Lower lobe of right lung (tissue), 2 donors: ENCODE data around the gene ATXN7L3. TPM values are rescaled to one million over a fixed set of nuclear protein-coding genes. Genes with fewer than 3 reads are reported as not detected.
A peak's percentile ranks its signal among the peaks of the same experiment; 100 is the strongest.

Source experiments
- ATAC-seq, 2 donors: fragments of 200-7000 bp; cut with Tn5 transposase; one replicate each; pipeline ENCODE4 v1.9.1; 2020 to 2022; ENCODE audit warnings: mild to moderate bottlenecking in 2 of 2, moderate library complexity in 2 of 2
- DNase-seq: peaks from one replicate; pipeline ENCODE4 v3.0.0-alpha.2; 2020
- H3K27ac ChIP-seq: fragments of 200-600 bp; one replicate; pipeline ENCODE4 v1.8.0; 2022
- H3K27me3 ChIP-seq: fragments of 200-600 bp; one replicate; pipeline ENCODE4 v1.8.0; 2022; ENCODE audit warnings: low read depth
- H3K36me3 ChIP-seq: fragments of 200-600 bp; one replicate; pipeline ENCODE4 v1.8.0; 2022; ENCODE audit warnings: mild to moderate bottlenecking
- H3K4me1 ChIP-seq: fragments of 200-600 bp; one replicate; pipeline ENCODE4 v1.8.0; 2022
- H3K4me3 ChIP-seq: fragments of 200-600 bp; one replicate; pipeline ENCODE4 v1.8.0; 2022; ENCODE audit warnings: mild to moderate bottlenecking
- H3K9me3 ChIP-seq: fragments of 200-600 bp; one replicate; pipeline ENCODE4 v1.8.0; 2022
- CTCF ChIP-seq: fragments of 200-600 bp; IDR thresholded peaks from one replicate; pipeline ENCODE4 v1.8.0; 2022; ENCODE audit warnings: antibody characterized with exemption, mild to moderate bottlenecking
- intact Hi-C: fragments of 100-400 bp; cut with DNase I; formaldehyde crosslinking; loops from one replicate; pipeline ENCODE4 v1.11.0; 2022
- total RNA-seq: library from RNA; stranded (reverse); fragmentation: NEBNext Ultra II Directional; extraction: Animal tissue kit (Norgen Biotek cat#: 25700); gene quantifications from one replicate; pipeline ENCODE4 v1.2.1, GENCODE V29; 2021
- donor health status: DM: no; HTN: yes; CAD: no; lungs with severe emphysema.

ATXN7L3 gene
- total RNA-seq, 1 donor from 2014 or later = 67.4 TPM

GRCh38 chr17:44200478-44201155 is 933 bp upstream of the ATXN7L3 start:
- peaks cover 37% of the 10 kb centered on the region for H3K4me1 ChIP-seq
- intact Hi-C loops = no loop called here
- ATAC-seq = peak; percentile 1
- H3K4me3 ChIP-seq = peak overlapping the region; percentile 83
- TF ChIP-seq CTCF = no peak
- H3K27ac ChIP-seq = peak overlapping the region; percentile 96
- no peaks in the 10 kb centered on the region for H3K9me3 ChIP-seq
- H3K36me3 ChIP-seq = peaks cover 20% of the 10 kb centered on the region
- no peaks in the 10 kb centered on the region for H3K27me3 ChIP-seq
- DNase-seq = no peak

GRCh38 chr17:44198721-44199552 is 747 bp downstream of the ATXN7L3 start:
- H3K27me3 ChIP-seq = no peaks in the 10 kb centered on the region
- intact Hi-C loops = no loop called here
- DNase-seq (peak; percentile 82), ATAC-seq (peak; percentile 52 to 54)
- H3K4me1 ChIP-seq = peaks cover 29% of the 10 kb centered on the region
- peaks cover 37% of the 10 kb centered on the region for H3K36me3 ChIP-seq
- H3K4me3 ChIP-seq = peak overlapping the region; percentile 83
- H3K9me3 ChIP-seq = no peaks in the 10 kb centered on the region
- no peak for TF ChIP-seq CTCF
- peak overlapping the region; percentile 96 for H3K27ac ChIP-seq

- ATAC-seq (peak; percentile 1 to 2), DNase-seq (no peak)
- Histone ChIP-seq H3K4me3 (peak overlapping the region; percentile 83), H3K36me3 (peaks cover 45% of the 10 kb centered on the region), H3K4me1 (peaks cover 23% of the 10 kb centered on the region), H3K27ac (peak overlapping the region; percentile 96), H3K27me3 (no peaks in the 10 kb centered on the region), H3K9me3 (no peaks in the 10 kb centered on the region)
- intact Hi-C loops = no loop called here
- no peak for TF ChIP-seq CTCF
Observed at GRCh38 chr17:44197980-44198720, 1.5 kb downstream of the ATXN7L3 start.

GRCh38 chr17:44197107-44197506 is 2.6 kb downstream of the ATXN7L3 start:
- Histone ChIP-seq H3K27ac (no peak overlapping the region), H3K36me3 (peaks cover 52% of the 10 kb centered on the region), H3K9me3 (no peaks in the 10 kb centered on the region), H3K4me1 (peaks cover 28% of the 10 kb centered on the region), H3K4me3 (no peak overlapping the region), H3K27me3 (no peaks in the 10 kb centered on the region)
- intact Hi-C loops = no loop called here
- ATAC-seq (no peak), DNase-seq (no peak)
- TF ChIP-seq CTCF = no peak

- Histone ChIP-seq H3K27me3 (no peaks in the 10 kb centered on the region), H3K4me3 (no peak overlapping the region), H3K27ac (peak overlapping the region; percentile 6), H3K9me3 (no peaks in the 10 kb centered on the region), H3K4me1 (peaks cover 23% of the 10 kb centered on the region), H3K36me3 (peaks cover 79% of the 10 kb centered on the region)
- ATAC-seq (no peak), DNase-seq (no peak)
- intact Hi-C loops = no loop called here
- no peak for TF ChIP-seq CTCF
Observed at GRCh38 chr17:44193326-44194084, 6.2 kb downstream of the ATXN7L3 start.
